ENCODE data around the gene CYGB.
A peak's percentile ranks its signal among the peaks of the same experiment; 100 is the strongest.

The CYGB gene

GRCh38 chr17:76500747-76501017, 36.8 kb downstream of the CYGB start:
- no peak for DNase-seq (ENCODE audit: low spot score)

- DNase-seq (ENCODE audit: low spot score): peak; percentile 46
These were observed 37.3 kb downstream of the CYGB start for GRCh38 chr17:76500074-76500746.

- no peak for DNase-seq (ENCODE audit: low spot score)
These were observed 38.2 kb downstream of the CYGB start for GRCh38 chr17:76499267-76499667.

DNA sequence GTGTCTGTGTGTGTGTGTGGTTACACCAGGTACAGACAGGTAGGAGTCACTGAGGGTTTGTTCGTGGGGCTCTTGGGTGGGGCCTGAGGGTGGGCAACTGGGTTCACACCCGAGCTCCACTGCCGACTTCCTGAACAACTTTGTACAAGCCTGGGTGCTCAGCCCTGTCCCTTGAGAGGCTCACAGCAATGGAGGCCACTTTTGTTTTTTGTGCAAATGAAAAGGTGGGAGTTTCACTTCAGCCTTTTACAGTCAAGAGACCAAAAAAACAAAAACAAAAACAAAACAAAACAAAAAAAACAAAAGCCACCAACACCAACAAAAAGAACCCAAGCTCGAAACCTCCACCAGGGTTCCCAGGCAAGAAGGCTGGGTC, 38.6 kb downstream of the CYGB start:
- DNase-seq (ENCODE audit: low spot score): peak; percentile 51

- no peak for DNase-seq (ENCODE audit: low spot score)
These were observed 39.3 kb downstream of the CYGB start for GRCh38 chr17:76497979-76498875.

GRCh38 chr17:76497699-76497978, 39.9 kb downstream of the CYGB start:
- no peak for DNase-seq (ENCODE audit: low spot score)

DNA sequence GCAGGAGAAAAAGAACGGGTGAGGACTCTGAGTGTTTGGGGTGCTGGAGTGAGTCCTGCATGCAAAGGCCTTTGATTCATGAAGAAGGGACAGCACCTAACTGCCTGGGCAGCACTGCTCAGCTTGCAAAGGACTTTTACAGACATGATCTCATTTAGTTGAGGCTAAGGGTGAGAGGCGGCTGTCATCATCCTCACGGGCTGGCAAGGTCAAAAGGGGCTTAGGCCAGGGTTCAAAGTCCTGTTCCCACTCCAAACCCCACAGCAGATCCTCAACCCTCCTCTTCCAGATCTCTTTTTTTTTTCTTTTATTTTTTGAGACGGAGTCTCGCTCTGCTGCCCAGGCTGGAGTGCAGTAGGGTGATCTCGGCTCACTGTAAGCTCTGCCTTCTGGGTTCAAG, 41.0 kb downstream of the CYGB start:
- DNase-seq (ENCODE audit: low spot score): no peak

DNA sequence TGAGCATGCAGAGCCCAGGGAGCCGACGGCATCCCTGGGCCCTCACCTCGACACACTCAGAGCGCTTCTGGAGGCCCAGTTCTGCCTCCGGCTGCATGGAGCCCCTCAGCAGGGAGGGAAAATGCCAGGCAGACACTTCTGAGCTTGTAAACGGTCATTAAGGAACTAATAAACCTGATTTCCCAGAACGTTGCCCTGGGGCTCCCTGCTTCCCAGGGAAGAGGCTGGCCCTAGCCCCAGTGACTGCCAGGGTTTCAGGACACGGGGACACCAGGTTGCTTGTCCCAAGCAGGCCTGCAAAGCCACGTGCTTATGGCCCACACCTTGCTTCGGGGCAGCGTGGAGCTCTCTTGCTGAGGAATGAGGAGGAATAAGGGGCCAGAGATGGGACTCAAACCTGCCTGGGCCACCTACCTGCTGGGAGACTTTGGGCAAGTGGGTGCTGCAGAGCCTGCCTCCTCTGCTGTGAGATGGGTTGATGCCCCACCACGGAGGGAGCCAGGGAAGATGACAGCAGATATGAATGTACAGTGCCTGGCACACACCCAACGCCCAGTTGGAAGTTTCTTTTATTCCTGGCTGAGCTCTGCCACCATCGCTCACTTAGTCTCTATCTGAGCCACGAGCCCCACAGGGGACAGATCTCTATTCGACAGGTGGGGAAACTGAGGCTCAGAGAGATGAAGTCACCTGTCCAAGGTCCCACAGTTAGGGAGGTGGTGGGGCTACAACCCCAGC, 41.7 kb downstream of the CYGB start:
- no peak for DNase-seq (ENCODE audit: low spot score)

DNA sequence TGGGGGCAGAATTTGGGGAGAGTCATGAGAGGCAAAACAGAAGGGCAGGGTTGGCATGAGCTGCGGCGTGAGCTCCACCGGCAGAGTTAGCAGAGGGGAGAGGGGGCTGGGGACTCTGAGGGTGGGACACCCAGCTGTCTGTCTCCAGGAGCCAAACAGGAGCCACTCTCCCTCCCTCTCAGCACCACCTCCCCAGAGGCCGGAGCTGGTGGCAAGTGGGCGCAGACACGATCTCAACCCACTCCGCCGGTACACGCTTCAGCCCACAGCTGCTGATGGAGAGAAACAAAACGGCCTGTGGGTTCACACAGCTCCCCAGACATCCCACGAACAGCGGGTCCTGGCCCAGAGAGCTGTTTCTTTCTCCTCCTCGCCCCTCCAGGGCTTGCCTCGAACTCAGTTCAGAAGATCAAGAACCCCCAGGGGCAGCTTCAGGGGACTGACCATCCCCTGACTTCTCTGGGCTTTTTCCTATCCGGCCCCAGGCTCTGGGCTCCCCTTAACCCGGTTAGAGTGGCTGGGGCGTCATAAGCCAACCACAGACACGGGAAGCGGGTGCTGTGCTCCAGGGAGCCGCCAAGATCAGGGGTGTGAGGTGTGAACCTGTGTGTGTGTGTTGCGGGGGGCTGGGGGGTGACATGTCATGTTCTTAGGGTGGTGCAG, 43.9 kb downstream of the CYGB start:
- peak; percentile 43 for DNase-seq (ENCODE audit: low spot score)

GRCh38 chr17:76492989-76493501, 44.5 kb downstream of the CYGB start:
- peak; percentile 81 for DNase-seq (ENCODE audit: low spot score)

GRCh38 chr17:76492123-76492988, 45.2 kb downstream of the CYGB start:
- DNase-seq (ENCODE audit: low spot score): peak; percentile 78

DNA sequence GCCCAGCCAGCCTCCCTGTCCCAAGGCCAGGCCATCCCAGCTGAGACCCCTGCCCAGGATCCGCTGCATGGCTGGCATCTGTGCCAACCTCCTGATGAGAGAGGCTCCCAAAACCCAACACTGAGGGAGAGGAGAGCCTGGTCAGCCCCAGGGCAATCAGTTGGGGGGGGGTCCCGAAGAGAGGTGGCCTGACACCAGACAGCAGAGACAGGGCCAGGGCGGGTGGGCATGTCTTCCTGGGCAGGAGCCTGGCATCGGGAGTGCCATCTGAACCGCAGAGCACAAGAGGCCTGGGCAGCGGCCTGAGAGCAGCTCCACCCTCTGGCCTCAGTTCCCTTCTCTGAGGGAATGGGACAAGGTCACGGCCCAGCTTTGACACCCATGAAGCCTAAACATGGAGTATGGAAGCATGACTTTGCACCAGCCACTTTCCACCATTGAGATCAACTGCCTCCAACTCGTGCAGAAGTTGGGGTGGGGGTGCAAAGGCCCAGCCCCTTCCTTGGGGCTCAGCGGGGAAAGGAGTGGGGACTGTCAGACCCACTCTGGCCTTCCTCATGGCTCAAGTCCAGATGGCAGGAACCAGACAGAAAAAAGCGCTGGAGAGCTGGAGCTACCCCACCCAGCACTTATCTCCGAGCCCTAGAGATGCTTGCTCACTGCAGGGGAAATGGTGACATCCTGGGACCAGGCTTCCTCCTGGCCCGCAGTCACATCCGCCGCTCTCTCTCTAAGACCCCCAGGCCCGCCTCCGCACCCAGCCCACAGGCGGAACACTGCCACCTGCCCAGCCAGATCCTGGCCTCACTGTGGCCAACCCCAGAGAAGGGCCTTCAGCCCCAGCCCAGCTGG, 46.0 kb downstream of the CYGB start:
- no peak for DNase-seq (ENCODE audit: low spot score)

DNA sequence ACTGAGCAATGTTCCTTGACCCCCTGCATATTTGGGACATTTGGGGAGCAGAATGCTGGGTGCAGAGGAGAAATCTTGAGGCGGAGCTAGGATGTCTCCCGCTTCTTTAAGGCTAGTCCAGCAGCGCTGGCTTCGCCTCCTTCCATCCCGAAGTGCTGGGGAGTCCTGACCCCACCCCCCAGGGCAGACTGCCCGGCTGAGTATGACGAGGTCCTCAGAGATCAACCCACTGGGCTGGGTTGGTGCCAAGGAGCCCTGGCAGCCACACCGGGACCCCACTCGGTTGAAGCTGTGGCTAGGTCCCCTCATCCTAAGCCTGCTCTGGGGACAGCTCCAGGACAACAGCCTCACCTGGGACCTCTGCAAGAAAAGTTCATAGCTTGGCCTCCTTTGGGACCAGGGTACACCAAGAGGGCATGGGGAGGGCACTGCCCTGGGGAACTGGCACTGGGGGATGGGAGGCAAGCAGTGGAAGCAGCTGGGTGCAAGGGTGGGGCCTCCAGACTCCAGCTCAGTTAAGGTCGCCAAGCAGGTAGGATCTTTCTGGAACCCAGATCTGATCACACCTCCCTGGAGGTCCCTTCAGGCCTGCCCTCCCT, 47.3 kb downstream of the CYGB start:
- DNase-seq (ENCODE audit: low spot score): no peak

GRCh38 chr17:76487451-76488192, 49.9 kb downstream of the CYGB start:
- DNase-seq (ENCODE audit: low spot score): no peak

DNA sequence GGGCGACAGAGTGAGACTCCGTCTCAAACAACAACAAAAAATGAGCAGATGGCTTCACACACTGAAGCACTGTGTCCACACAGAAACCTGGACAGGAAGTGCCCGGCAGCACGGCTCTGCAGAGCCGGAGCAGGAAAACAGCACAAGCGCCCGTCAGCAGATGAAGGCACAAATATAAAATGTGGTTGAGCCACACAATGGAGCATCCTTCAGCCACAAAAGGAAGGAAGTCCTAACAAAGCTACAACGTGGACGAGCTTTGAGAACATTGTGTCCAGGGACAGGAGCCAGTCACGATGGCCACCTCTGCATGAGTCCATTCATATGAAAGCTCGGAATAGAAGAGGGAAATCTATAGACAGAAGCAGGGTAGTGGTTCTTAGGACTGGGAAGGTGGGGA, 51.9 kb downstream of the CYGB start:
- no peak for DNase-seq (ENCODE audit: low spot score)

GRCh38 chr17:76484228-76484725, 53.2 kb downstream of the CYGB start:
- no peak for DNase-seq (ENCODE audit: low spot score)

DNA sequence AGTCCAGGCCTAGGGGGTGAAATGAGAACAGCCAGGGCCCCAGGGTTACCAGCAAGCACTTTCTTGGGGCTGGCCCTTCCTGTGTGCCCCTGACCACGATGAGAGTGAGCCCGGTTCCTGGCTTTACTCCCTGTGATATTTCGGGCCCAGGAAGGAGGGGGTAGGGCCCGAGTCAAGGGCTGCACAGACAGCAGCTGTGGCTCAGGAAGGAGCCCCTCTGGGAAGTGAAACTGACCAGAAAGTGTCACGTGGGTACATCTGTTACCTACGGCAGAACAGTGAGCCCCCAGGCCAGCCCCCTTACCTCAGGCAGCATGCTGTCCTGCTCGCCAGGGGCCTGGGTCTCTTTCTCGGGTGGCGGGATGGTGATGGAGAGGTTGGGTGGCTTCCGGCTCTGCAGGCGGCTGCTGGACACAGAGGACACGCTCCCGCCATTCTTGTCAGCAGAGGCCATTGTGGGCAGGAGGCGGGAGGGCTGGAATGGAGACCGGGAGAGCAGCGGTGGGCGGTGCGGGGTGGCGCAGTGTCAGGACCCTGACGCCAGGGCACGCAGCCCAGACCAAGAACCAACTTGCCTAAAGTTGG, 56.3 kb downstream of the CYGB start:
- peak; percentile 91 for DNase-seq (ENCODE audit: low spot score)

GRCh38 chr17:76480632-76481031, 56.9 kb downstream of the CYGB start:
- DNase-seq (ENCODE audit: low spot score): peak; percentile 71

- DNase-seq (ENCODE audit: low spot score): peak; percentile 43
These were observed 57.9 kb downstream of the CYGB start for GRCh38 chr17:76479515-76480060.

Measured in NAMALWA (cell line).